Measurements from ENCODE around the gene NETO2.

DNA sequence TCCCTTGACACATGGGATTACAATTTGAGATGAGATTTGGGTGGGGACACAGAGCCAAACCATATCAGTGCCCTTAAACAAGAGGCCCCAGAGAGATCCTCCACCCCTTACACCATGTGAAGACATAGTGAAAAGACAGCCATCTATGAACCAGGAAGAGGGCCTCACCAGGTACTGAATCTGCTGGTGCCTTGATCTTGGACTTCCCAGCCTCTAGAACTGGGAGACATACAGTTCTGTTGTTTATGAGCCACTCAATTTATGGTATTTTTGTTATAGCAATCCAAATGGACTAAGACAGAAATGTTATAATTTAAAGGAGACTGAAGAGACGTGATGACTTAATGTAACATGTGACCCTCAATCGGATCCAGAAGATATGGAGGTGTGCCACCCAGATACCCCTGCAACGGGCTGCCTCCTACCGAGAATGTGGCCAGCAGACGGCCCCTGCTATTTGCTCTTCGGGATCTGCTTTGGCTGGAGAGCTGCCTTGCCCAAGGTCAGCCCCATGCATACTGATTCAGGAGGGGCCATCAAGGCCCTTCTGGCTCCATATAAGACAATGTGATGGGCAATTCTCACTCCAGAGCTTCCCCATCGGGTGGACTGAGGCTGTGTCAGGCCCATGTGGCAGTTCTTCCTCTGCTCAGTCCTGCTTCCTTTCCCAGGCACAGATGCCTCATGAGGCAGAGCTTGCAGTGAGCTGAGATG, 80.6 kb downstream of the NETO2 start:
- TF ChIP-seq, protein P1, sequence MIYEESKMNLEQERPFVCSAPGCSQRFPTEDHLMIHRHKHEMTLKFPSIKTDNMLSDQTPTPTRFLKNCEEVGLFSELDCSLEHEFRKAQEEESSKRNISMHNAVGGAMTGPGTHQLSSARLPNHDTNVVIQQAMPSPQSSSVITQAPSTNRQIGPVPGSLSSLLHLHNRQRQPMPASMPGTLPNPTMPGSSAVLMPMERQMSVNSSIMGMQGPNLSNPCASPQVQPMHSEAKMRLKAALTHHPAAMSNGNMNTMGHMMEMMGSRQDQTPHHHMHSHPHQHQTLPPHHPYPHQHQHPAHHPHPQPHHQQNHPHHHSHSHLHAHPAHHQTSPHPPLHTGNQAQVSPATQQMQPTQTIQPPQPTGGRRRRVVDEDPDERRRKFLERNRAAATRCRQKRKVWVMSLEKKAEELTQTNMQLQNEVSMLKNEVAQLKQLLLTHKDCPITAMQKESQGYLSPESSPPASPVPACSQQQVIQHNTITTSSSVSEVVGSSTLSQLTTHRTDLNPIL (CRISPR knock-in tag; IDR thresholded peaks at IDR 0.05; ENCODE audit: low read depth) = no peak
- TF ChIP-seq RARB (CRISPR knock-in tag; IDR thresholded peaks at IDR 0.05) (no peak), ZNF70 (CRISPR knock-in tag; IDR thresholded peaks at IDR 0.05) (no peak), ZFP3 (CRISPR knock-in tag; IDR thresholded peaks at IDR 0.05) (no peak), GLIS3 (CRISPR knock-in tag; IDR thresholded peaks at IDR 0.05) (no peak), CSDC2 (CRISPR knock-in tag; IDR thresholded peaks at IDR 0.05) (no peak), TOX (CRISPR knock-in tag; IDR thresholded peaks at IDR 0.05; ENCODE audit: borderline replicate concordance) (no peak)
- TF ChIP-seq, protein P2, sequence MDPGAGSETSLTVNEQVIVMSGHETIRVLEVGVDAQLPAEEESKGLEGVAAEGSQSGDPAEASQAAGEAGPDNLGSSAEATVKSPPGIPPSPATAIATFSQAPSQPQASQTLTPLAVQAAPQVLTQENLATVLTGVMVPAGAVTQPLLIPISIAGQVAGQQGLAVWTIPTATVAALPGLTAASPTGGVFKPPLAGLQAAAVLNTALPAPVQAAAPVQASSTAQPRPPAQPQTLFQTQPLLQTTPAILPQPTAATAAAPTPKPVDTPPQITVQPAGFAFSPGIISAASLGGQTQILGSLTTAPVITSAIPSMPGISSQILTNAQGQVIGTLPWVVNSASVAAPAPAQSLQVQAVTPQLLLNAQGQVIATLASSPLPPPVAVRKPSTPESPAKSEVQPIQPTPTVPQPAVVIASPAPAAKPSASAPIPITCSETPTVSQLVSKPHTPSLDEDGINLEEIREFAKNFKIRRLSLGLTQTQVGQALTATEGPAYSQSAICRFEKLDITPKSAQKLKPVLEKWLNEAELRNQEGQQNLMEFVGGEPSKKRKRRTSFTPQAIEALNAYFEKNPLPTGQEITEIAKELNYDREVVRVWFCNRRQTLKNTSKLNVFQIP (CRISPR knock-in tag; IDR thresholded peaks at IDR 0.05; ENCODE audit: borderline replicate concordance, low read depth) = no peak
- TF ChIP-seq, protein P3, sequence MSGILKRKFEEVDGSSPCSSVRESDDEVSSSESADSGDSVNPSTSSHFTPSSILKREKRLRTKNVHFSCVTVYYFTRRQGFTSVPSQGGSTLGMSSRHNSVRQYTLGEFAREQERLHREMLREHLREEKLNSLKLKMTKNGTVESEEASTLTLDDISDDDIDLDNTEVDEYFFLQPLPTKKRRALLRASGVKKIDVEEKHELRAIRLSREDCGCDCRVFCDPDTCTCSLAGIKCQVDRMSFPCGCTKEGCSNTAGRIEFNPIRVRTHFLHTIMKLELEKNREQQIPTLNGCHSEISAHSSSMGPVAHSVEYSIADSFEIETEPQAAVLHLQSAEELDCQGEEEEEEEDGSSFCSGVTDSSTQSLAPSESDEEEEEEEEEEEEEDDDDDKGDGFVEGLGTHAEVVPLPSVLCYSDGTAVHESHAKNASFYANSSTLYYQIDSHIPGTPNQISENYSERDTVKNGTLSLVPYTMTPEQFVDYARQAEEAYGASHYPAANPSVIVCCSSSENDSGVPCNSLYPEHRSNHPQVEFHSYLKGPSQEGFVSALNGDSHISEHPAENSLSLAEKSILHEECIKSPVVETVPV (CRISPR knock-in tag; IDR thresholded peaks at IDR 0.05) = no peak
